Right ventricle myocardium superior (tissue), 1 donor: ENCODE data around the gene CD27. TPM values are rescaled to one million over a fixed set of nuclear protein-coding genes. Genes with fewer than 3 reads are reported as not detected.

Experiments
- total RNA-seq: library from RNA; stranded (reverse); fragmentation: NEBNext Ultra II Directional; extraction: Animal tissue kit (Norgen Biotek cat#: 25700); gene quantifications from one replicate; pipeline ENCODE4 v1.2.1, GENCODE V29; 2021
- donor health status: DM: no; HTN: yes; CAD: no; lungs with severe emphysema.

The CD27 gene
- total RNA-seq, 1 donor from 2014 or later, result 0.30 TPM

Other genes starting within 250 kb of the CD27 start
- 51.9 TPM for gene CD9, start 244.6 kb upstream of the CD27 start, total RNA-seq
- gene PLEKHG6, start 134.3 kb upstream of the CD27 start, total RNA-seq, result 0.22 TPM
- gene TNFRSF1A, start 102.9 kb upstream of the CD27 start, total RNA-seq, result 47.9 TPM
- gene SCNN1A, start 69.4 kb upstream of the CD27 start, total RNA-seq, result not detected
- 23.2 TPM for gene LTBR, start 60.8 kb upstream of the CD27 start, total RNA-seq
- 11.1 TPM for gene TAPBPL, start 7.1 kb downstream of the CD27 start, total RNA-seq
- gene VAMP1, start 25.7 kb downstream of the CD27 start, total RNA-seq, result 3.2 TPM
- gene MRPL51, start 48.3 kb downstream of the CD27 start, total RNA-seq, result 280 TPM
- 8.9 TPM for gene NCAPD2, start 49.1 kb downstream of the CD27 start, total RNA-seq
- gene GAPDH, start 89.6 kb downstream of the CD27 start, total RNA-seq, result 4,109 TPM
- gene IFFO1, start 111.1 kb downstream of the CD27 start, total RNA-seq, result 14.1 TPM
- gene NOP2, start 123.3 kb downstream of the CD27 start, total RNA-seq, result 14.8 TPM
- gene CHD4, start 162.4 kb downstream of the CD27 start, total RNA-seq, result 142 TPM
- 7.3 TPM for gene LPAR5, start 191.0 kb downstream of the CD27 start, total RNA-seq
- 0.51 TPM for gene ACRBP, start 202.5 kb downstream of the CD27 start, total RNA-seq
- gene ING4, start 218.2 kb downstream of the CD27 start, total RNA-seq, result 25.3 TPM
- 23.0 TPM for gene ZNF384, start 244.4 kb downstream of the CD27 start, total RNA-seq